A549 (cell line): ENCODE results near the gene OR1J2.

ENCODE experiments used
- CEBPB ChIP-seq, 2 experiments: fragments of >200 bp in 1 of 2; sonication (Bioruptor Twin) in 1 of 2; formaldehyde crosslinking in 1 of 2; IDR thresholded peaks; 2 replicates each; pipeline ENCODE4 v1.6.1; 2012 to 2016
- MAZ ChIP-seq: fragments of 150-350 bp; IDR thresholded peaks from 2 replicates; pipeline ENCODE4 v1.6.1; 2014; ENCODE audit warnings: antibody characterized with exemption, low read depth, low read length, borderline replicate concordance
- TF ChIP-seq, protein P1 (sequence below): fragments of >200 bp; sonication (Bioruptor Twin); formaldehyde crosslinking; IDR thresholded peaks from 3 replicates; pipeline ENCODE4 v1.5.1; 2016
- TF ChIP-seq, protein P2 (sequence below): IDR thresholded peaks from 2 replicates; pipeline ENCODE4 v1.6.1; 2012

GRCh38 chr9:122551371-122551770 is 40.8 kb downstream of the OR1J2 start:
- TF ChIP-seq, protein P1, sequence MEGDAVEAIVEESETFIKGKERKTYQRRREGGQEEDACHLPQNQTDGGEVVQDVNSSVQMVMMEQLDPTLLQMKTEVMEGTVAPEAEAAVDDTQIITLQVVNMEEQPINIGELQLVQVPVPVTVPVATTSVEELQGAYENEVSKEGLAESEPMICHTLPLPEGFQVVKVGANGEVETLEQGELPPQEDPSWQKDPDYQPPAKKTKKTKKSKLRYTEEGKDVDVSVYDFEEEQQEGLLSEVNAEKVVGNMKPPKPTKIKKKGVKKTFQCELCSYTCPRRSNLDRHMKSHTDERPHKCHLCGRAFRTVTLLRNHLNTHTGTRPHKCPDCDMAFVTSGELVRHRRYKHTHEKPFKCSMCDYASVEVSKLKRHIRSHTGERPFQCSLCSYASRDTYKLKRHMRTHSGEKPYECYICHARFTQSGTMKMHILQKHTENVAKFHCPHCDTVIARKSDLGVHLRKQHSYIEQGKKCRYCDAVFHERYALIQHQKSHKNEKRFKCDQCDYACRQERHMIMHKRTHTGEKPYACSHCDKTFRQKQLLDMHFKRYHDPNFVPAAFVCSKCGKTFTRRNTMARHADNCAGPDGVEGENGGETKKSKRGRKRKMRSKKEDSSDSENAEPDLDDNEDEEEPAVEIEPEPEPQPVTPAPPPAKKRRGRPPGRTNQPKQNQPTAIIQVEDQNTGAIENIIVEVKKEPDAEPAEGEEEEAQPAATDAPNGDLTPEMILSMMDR, result no peak
- TF ChIP-seq, protein P2, sequence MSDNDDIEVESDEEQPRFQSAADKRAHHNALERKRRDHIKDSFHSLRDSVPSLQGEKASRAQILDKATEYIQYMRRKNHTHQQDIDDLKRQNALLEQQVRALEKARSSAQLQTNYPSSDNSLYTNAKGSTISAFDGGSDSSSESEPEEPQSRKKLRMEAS, result no peak
- TF ChIP-seq MAZ (no peak), CEBPB (IDR thresholded peaks at IDR 0.05) (no peak)
